WERI-Rb-1 (cell line): ENCODE results near the gene ACSBG1.
A peak's percentile ranks its signal among the peaks of the same experiment; 100 is the strongest.

ENCODE experiments used
- DNase-seq: peaks from one replicate; pipeline ENCODE4 v3.0.0-alpha.2; 2020
- H3K27ac ChIP-seq: fragments of 250-450 bp; sonication (Bioruptor Pico); 2 replicates; pipeline ENCODE4 v1.5.1; 2020; ENCODE audit warnings: mild to moderate bottlenecking, moderate library complexity
- H3K27me3 ChIP-seq: fragments of 250-450 bp; sonication (Bioruptor Pico); 2 replicates; pipeline ENCODE4 v1.5.1; 2021; ENCODE audit warnings: mild to moderate bottlenecking, low read depth, moderate library complexity; ENCODE audit not compliant: insufficient read depth, severe bottlenecking
- H3K36me3 ChIP-seq: fragments of 250-450 bp; sonication (Bioruptor Pico); 2 replicates; pipeline ENCODE4 v1.5.1; 2020; ENCODE audit warnings: mild to moderate bottlenecking, moderate library complexity
- H3K4me3 ChIP-seq: 2 replicates; pipeline ENCODE4 v1.5.1; 2011; ENCODE audit warnings: low read depth, mild to moderate bottlenecking, control low read depth, low read length
- H3K9me3 ChIP-seq: fragments of 250-450 bp; sonication (Bioruptor Pico); 2 replicates; pipeline ENCODE4 v1.5.1; 2021; ENCODE audit warnings: mild to moderate bottlenecking, moderate library complexity; ENCODE audit not compliant: severe bottlenecking
- TF ChIP-seq, protein P1 (sequence below): IDR thresholded peaks from 2 replicates; pipeline ENCODE4 v1.5.1; 2011; ENCODE audit warnings: low read depth, mild to moderate bottlenecking, control low read depth, inconsistent platforms, low read length

Gene ACSBG1

DNA sequence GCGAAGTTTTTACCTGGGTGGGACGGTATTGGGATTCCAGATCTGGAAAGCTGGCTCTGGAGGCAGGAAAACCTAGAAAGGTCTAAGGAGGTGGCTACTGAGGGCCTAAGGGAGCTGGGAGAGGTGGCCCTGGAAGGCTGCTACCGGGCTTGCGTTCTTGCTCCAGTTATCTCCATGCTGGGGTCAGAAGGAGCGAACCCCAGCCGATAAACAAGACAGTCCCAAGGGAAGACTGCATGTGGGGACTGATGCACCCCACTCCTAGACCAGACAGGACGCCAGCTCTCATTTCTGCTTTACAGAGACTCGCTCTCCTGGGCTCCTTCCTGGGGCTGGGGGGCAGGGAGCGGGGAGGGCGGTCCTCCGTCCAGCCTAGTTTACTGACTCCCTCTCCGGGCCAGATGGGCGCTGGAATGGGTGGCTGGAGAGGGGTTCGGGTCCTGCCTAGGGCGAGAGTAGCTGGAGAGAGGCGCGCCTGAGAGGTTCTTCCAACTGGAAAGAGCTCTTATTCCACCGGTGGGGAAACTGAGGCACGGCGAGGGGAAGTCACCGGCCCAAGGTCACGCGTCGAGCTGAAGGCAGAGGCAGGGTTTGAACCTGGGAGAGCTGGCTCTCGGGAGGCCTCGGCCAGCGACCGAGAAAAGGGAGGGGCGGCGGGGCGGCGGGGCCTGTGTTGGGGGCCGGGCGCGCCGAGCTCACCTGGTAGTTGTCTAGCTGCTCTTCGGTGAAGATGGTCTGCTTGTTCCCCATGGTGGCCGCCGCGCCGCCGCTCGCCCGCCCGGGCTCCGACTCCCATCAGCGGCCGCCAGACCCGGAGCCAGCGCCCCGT lies 103.7 kb downstream of the ACSBG1 start:
- Histone ChIP-seq H3K27ac (peak overlapping the region; percentile 38), H3K4me3 (peak overlapping the region; percentile 49)

DNA sequence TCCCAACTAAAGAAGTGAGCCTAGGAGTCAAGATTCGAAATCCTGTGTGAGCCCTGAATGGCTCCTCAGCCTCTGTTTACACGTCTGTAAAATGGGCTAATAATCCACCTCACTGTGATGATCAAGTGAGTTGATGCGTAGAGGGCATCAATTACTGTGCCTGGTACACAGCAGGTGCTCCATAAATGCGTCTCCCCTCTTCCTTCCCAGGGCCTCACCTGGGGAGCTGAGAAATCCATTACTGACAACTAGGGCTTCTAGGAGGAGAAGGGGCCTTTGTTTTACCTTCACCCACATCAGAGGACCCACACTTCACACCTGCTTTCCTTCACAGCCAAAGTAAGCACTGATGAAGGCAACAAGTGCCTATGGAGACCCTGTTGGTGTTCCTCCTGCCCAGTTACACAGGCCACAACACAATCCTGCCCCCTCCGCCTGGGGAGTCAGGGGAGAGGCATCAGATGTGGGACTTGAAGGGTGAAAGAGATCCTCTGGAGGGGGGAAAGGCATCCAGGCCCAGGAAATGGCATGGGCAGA lies 104.5 kb downstream of the ACSBG1 start:
- no peak for DNase-seq
- Histone ChIP-seq H3K36me3 (peaks cover 3% of the 10 kb centered on the region), H3K9me3 (no peaks in the 10 kb centered on the region), H3K27me3 (no peaks in the 10 kb centered on the region), H3K4me3 (no peak overlapping the region), H3K27ac (no peak overlapping the region)
- TF ChIP-seq, protein P1, sequence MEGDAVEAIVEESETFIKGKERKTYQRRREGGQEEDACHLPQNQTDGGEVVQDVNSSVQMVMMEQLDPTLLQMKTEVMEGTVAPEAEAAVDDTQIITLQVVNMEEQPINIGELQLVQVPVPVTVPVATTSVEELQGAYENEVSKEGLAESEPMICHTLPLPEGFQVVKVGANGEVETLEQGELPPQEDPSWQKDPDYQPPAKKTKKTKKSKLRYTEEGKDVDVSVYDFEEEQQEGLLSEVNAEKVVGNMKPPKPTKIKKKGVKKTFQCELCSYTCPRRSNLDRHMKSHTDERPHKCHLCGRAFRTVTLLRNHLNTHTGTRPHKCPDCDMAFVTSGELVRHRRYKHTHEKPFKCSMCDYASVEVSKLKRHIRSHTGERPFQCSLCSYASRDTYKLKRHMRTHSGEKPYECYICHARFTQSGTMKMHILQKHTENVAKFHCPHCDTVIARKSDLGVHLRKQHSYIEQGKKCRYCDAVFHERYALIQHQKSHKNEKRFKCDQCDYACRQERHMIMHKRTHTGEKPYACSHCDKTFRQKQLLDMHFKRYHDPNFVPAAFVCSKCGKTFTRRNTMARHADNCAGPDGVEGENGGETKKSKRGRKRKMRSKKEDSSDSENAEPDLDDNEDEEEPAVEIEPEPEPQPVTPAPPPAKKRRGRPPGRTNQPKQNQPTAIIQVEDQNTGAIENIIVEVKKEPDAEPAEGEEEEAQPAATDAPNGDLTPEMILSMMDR, result no peak

More for the DNA sequence above, 103.7 kb downstream of the ACSBG1 start:
- H3K27me3 ChIP-seq, result no peaks in the 10 kb centered on the region
- H3K36me3 ChIP-seq, result peaks cover 3% of the 10 kb centered on the region
- TF ChIP-seq, protein P1, result no peak
- no peaks in the 10 kb centered on the region for H3K9me3 ChIP-seq
- DNase-seq, result no peak

DNA sequence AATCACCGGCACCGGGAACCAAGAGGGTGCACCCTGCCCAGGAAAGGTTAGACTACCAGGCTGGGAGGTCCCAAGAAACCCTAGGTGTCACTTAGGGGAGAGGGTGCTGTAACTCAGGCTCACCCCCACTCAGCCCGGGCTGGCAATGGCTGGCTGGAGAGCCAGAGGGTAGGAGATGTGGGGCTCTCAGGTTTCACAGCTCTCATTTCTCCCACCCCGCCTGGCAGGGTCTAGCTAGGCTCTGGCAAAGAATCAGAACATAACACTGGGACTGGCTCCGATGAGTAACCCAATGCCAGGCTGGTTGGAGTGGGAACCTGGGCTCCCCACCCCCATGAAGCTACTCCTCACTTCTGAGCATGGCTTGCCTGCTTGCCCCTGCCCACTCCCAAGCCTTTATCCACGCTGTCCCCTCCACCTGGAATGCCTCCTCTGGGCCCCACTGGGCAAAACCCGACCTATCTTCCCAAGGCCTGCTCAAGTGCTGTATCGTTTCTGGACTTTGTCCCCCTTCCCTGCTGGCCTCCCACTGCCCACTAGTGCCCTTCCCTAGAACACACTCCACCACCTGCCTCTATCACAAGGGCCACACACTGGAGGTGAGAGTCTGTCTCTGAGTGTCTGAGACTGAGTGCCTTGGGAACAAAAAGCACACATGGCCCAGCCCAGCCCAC lies 105.2 kb downstream of the ACSBG1 start:
- no peak overlapping the region for H3K27ac ChIP-seq
- H3K9me3 ChIP-seq, result no peaks in the 10 kb centered on the region
- no peak overlapping the region for H3K4me3 ChIP-seq
- no peak for DNase-seq
- TF ChIP-seq, protein P1, result no peak
- peaks cover 3% of the 10 kb centered on the region for H3K36me3 ChIP-seq
- no peaks in the 10 kb centered on the region for H3K27me3 ChIP-seq

DNA sequence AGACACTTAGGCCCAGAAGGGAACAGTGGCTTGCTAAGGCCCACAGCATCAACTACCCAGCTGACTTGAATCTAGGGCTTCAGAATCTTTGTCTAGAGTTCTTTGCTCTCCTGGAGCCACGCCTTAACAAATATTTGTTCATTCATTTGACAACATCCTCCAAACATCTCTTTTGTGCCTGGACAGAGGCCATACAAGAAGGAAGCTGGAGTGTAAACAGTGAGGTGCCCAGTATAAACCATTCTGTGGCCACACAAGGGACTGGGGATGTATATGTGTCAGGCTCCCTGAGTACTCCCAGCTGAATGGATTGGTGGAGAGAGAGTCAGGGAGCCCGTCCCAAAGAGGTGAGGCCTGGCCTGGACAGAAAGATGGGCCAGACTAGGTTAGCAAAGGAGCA lies 106.5 kb downstream of the ACSBG1 start:
- Histone ChIP-seq H3K4me3 (no peak overlapping the region), H3K27me3 (no peaks in the 10 kb centered on the region), H3K27ac (no peak overlapping the region), H3K36me3 (peaks cover 3% of the 10 kb centered on the region), H3K9me3 (no peaks in the 10 kb centered on the region)
- TF ChIP-seq, protein P1, result no peak
- no peak for DNase-seq

DNA sequence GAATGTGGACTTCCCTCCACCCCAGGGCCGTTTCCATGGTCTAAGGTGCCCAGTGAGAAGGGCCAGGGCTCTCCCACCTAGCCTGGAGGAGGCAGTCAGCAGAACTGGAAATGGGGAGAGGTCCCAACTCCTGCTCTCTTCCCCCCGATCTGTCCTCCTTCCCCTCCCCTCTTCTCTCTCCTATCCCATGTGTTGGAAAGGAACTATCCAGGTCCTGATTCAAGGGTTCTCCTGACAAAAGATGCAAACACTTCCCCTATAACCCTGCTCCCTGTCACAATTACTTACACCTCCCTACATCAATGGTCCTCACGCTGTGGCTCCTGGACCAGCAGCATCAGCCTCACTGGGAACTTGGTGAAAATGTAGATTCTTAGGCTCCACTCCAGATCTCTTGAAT lies 109.1 kb downstream of the ACSBG1 start:
- TF ChIP-seq, protein P1, result no peak
- Histone ChIP-seq H3K27me3 (no peaks in the 10 kb centered on the region), H3K27ac (no peak overlapping the region), H3K4me3 (no peak overlapping the region), H3K9me3 (no peaks in the 10 kb centered on the region), H3K36me3 (peaks cover 7% of the 10 kb centered on the region)
- DNase-seq, result no peak
